ENCODE measurements around the gene USP17L17. TPM values are rescaled to one million over a fixed set of nuclear protein-coding genes. Genes with fewer than 3 reads are reported as not detected.
"Not testable (repeated sequence)": the region's sequence is repeated elsewhere in the genome, so short reads cannot be mapped to it uniquely, and the experiment has no call there.

USP17L17 gene
- polyA plus RNA-seq, 1 donor (not counting 4 experiments of a cell fraction or from before 2014, with no cell fraction given), result not detected

DNA sequence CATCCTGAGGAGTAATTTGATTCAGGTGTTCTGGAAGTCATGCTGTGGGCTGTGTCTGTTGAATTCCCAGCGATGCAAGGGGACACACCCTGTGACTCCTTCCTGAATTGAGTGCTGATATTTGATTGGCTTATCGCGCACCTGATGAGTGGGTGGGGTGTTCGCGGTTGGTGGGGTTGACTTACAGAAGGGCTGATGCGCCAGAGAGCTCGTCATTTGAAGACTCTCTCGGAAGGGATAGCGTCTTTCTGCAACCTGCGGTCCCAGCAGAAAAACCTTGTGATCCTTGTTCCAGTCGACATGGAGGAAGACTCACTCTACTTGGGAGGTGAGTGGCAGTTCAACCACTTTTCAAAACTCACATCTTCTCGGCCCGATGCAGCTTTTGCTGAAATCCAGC, 9.4 kb downstream of the USP17L17 start, which contains the start of gene USP17L19:
TSS of gene USP17L19 (plus strand) at position 301 of the 400 bp plus-strand sequence. CDS start at position 301, 0 bp downstream.
- H3K27me3 ChIP-seq (ENCODE audit: control insufficient read depth, extremely low read depth, insufficient read depth, low read length); H3K4me2 ChIP-seq (ENCODE audit: control insufficient read depth, extremely low read depth, insufficient read depth, low read depth, low read length); H3K9me3 ChIP-seq (ENCODE audit: control insufficient read depth, low read depth, low read length); H4K20me1 ChIP-seq (ENCODE audit: control insufficient read depth, extremely low read depth, insufficient read depth, low read length); H2AFZ ChIP-seq (ENCODE audit: control insufficient read depth, low read length); H3K36me3 ChIP-seq (ENCODE audit: control insufficient read depth in 2 of 2, extremely low read depth in 1 of 2, insufficient read depth in 2 of 2, low read length in 2 of 2); H3K4me1 ChIP-seq (ENCODE audit: control insufficient read depth, extremely low read depth, insufficient read depth, low read length); H3K79me2 ChIP-seq (ENCODE audit: control insufficient read depth, insufficient read depth, low read length); dilution Hi-C loops (cut with MboI; ENCODE audit: extremely low pct_ligation_motif_present, low sequenced_read_pairs); H3K27ac ChIP-seq (ENCODE audit: control insufficient read depth, insufficient read depth, low read length); DNase-seq (ENCODE audit: low read depth, low spot score); H3K4me3 ChIP-seq (ENCODE audit: control insufficient read depth in 2 of 3, extremely low read depth in 1 of 3, insufficient read depth in 2 of 3, low read depth in 1 of 3, low read length in 3 of 3); FAIRE-seq; H3K9ac ChIP-seq (ENCODE audit: control insufficient read depth, extremely low read depth, insufficient read depth, low read length); H3K9me1 ChIP-seq (ENCODE audit: control insufficient read depth, extremely low read depth, insufficient read depth, low read length): not testable (repeated sequence)

DNA sequence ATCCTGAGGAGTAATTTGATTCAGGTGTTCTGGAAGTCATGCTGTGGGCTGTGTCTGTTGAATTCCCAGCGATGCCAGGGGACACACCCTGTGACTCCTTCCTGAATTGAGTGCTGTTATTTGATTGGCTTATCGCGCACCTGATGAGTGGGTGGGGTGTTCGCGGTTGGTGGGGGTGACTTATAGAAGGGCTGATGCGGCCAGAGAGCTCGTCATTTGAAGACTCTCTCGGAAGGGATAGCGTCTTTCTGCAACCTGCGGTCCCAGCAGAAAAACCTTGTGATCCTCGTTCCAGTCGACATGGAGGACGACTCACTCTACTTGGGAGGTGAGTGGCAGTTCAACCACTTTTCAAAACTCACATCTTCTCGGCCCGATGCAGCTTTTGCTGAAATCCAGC, 14.1 kb downstream of the USP17L17 start, which contains the start of gene USP17L20:
TSS of gene USP17L20 (plus strand) at position 301 of the 400 bp plus-strand sequence. CDS start at position 301, 0 bp downstream.
- H3K4me3 ChIP-seq (ENCODE audit: control insufficient read depth in 2 of 3, extremely low read depth in 1 of 3, insufficient read depth in 2 of 3, low read depth in 1 of 3, low read length in 3 of 3); H3K27ac ChIP-seq (ENCODE audit: control insufficient read depth, insufficient read depth, low read length); H3K79me2 ChIP-seq (ENCODE audit: control insufficient read depth, insufficient read depth, low read length); H4K20me1 ChIP-seq (ENCODE audit: control insufficient read depth, extremely low read depth, insufficient read depth, low read length); H3K9me3 ChIP-seq (ENCODE audit: control insufficient read depth, low read depth, low read length); H2AFZ ChIP-seq (ENCODE audit: control insufficient read depth, low read length); H3K9ac ChIP-seq (ENCODE audit: control insufficient read depth, extremely low read depth, insufficient read depth, low read length); H3K4me1 ChIP-seq (ENCODE audit: control insufficient read depth, extremely low read depth, insufficient read depth, low read length); FAIRE-seq; H3K27me3 ChIP-seq (ENCODE audit: control insufficient read depth, extremely low read depth, insufficient read depth, low read length); H3K9me1 ChIP-seq (ENCODE audit: control insufficient read depth, extremely low read depth, insufficient read depth, low read length); DNase-seq (ENCODE audit: low read depth, low spot score); dilution Hi-C loops (cut with MboI; ENCODE audit: extremely low pct_ligation_motif_present, low sequenced_read_pairs); H3K36me3 ChIP-seq (ENCODE audit: control insufficient read depth in 2 of 2, extremely low read depth in 1 of 2, insufficient read depth in 2 of 2, low read length in 2 of 2); H3K4me2 ChIP-seq (ENCODE audit: control insufficient read depth, extremely low read depth, insufficient read depth, low read depth, low read length): not testable (repeated sequence)

DNA sequence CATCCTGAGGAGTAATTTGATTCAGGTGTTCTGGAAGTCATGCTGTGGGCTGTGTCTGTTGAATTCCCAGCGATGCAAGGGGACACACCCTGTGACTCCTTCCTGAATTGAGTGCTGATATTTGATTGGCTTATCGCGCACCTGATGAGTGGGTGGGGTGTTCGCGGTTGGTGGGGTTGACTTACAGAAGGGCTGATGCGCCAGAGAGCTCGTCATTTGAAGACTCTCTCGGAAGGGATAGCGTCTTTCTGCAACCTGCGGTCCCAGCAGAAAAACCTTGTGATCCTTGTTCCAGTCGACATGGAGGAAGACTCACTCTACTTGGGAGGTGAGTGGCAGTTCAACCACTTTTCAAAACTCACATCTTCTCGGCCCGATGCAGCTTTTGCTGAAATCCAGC, 18.9 kb downstream of the USP17L17 start, which contains the start of gene USP17L21:
TSS of gene USP17L21 (plus strand) at position 301 of the 400 bp plus-strand sequence. CDS start at position 301, 0 bp downstream.
- FAIRE-seq; H3K9ac ChIP-seq (ENCODE audit: control insufficient read depth, extremely low read depth, insufficient read depth, low read length); H3K4me2 ChIP-seq (ENCODE audit: control insufficient read depth, extremely low read depth, insufficient read depth, low read depth, low read length); H3K9me1 ChIP-seq (ENCODE audit: control insufficient read depth, extremely low read depth, insufficient read depth, low read length); H3K4me3 ChIP-seq (ENCODE audit: control insufficient read depth in 2 of 3, extremely low read depth in 1 of 3, insufficient read depth in 2 of 3, low read depth in 1 of 3, low read length in 3 of 3); H3K27ac ChIP-seq (ENCODE audit: control insufficient read depth, insufficient read depth, low read length); H3K36me3 ChIP-seq (ENCODE audit: control insufficient read depth in 2 of 2, extremely low read depth in 1 of 2, insufficient read depth in 2 of 2, low read length in 2 of 2); H4K20me1 ChIP-seq (ENCODE audit: control insufficient read depth, extremely low read depth, insufficient read depth, low read length); H3K9me3 ChIP-seq (ENCODE audit: control insufficient read depth, low read depth, low read length); H2AFZ ChIP-seq (ENCODE audit: control insufficient read depth, low read length); H3K27me3 ChIP-seq (ENCODE audit: control insufficient read depth, extremely low read depth, insufficient read depth, low read length); DNase-seq (ENCODE audit: low read depth, low spot score); H3K79me2 ChIP-seq (ENCODE audit: control insufficient read depth, insufficient read depth, low read length); H3K4me1 ChIP-seq (ENCODE audit: control insufficient read depth, extremely low read depth, insufficient read depth, low read length); dilution Hi-C loops (cut with MboI; ENCODE audit: extremely low pct_ligation_motif_present, low sequenced_read_pairs): not testable (repeated sequence)

DNA sequence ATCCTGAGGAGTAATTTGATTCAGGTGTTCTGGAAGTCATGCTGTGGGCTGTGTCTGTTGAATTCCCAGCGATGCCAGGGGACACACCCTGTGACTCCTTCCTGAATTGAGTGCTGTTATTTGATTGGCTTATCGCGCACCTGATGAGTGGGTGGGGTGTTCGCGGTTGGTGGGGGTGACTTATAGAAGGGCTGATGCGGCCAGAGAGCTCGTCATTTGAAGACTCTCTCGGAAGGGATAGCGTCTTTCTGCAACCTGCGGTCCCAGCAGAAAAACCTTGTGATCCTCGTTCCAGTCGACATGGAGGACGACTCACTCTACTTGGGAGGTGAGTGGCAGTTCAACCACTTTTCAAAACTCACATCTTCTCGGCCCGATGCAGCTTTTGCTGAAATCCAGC, 23.6 kb downstream of the USP17L17 start, which contains the start of gene USP17L22:
TSS of gene USP17L22 (plus strand) at position 301 of the 400 bp plus-strand sequence. CDS start at position 301, 0 bp downstream.
- not testable (repeated sequence) for FAIRE-seq

DNA sequence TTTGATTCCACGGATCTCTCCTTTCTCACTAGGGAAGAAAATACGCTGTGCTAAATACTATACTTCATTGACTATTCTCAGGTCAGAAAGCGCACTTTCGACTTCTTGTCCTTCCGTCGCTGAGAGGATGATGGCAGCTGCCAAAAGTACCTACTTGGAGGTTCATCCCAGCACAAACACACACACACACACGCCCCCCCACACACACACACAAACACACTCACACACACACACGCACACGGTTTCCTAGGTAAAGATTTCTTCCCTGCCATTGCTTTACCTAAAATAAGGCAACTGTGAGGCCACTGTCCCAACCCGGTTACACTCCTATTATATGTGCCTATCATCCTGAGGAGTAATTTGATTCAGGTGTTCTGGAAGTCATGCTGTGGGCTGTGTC, 28.0 kb downstream of the USP17L17 start:
- H3K4me2 ChIP-seq (ENCODE audit: control insufficient read depth, extremely low read depth, insufficient read depth, low read depth, low read length); H2AFZ ChIP-seq (ENCODE audit: control insufficient read depth, low read length); H3K4me1 ChIP-seq (ENCODE audit: control insufficient read depth, extremely low read depth, insufficient read depth, low read length); DNase-seq (ENCODE audit: low read depth, low spot score); H3K9me3 ChIP-seq (ENCODE audit: control insufficient read depth, low read depth, low read length); H4K20me1 ChIP-seq (ENCODE audit: control insufficient read depth, extremely low read depth, insufficient read depth, low read length); FAIRE-seq; H3K4me3 ChIP-seq (ENCODE audit: control insufficient read depth in 2 of 3, extremely low read depth in 1 of 3, insufficient read depth in 2 of 3, low read depth in 1 of 3, low read length in 3 of 3); H3K27ac ChIP-seq (ENCODE audit: control insufficient read depth, insufficient read depth, low read length); H3K79me2 ChIP-seq (ENCODE audit: control insufficient read depth, insufficient read depth, low read length); H3K27me3 ChIP-seq (ENCODE audit: control insufficient read depth, extremely low read depth, insufficient read depth, low read length); H3K9ac ChIP-seq (ENCODE audit: control insufficient read depth, extremely low read depth, insufficient read depth, low read length); dilution Hi-C loops (cut with MboI; ENCODE audit: extremely low pct_ligation_motif_present, low sequenced_read_pairs); H3K9me1 ChIP-seq (ENCODE audit: control insufficient read depth, extremely low read depth, insufficient read depth, low read length); H3K36me3 ChIP-seq (ENCODE audit: control insufficient read depth in 2 of 2, extremely low read depth in 1 of 2, insufficient read depth in 2 of 2, low read length in 2 of 2): not testable (repeated sequence)

More for the DNA sequence above, 23.6 kb downstream of the USP17L17 start, which contains the start of gene USP17L22:
- H3K4me3 ChIP-seq (ENCODE audit: control insufficient read depth in 2 of 3, extremely low read depth in 1 of 3, insufficient read depth in 2 of 3, low read depth in 1 of 3, low read length in 3 of 3); H4K20me1 ChIP-seq (ENCODE audit: control insufficient read depth, extremely low read depth, insufficient read depth, low read length); H3K4me2 ChIP-seq (ENCODE audit: control insufficient read depth, extremely low read depth, insufficient read depth, low read depth, low read length); H3K27ac ChIP-seq (ENCODE audit: control insufficient read depth, insufficient read depth, low read length); H3K36me3 ChIP-seq (ENCODE audit: control insufficient read depth in 2 of 2, extremely low read depth in 1 of 2, insufficient read depth in 2 of 2, low read length in 2 of 2); H3K9me3 ChIP-seq (ENCODE audit: control insufficient read depth, low read depth, low read length); H3K9me1 ChIP-seq (ENCODE audit: control insufficient read depth, extremely low read depth, insufficient read depth, low read length); H3K27me3 ChIP-seq (ENCODE audit: control insufficient read depth, extremely low read depth, insufficient read depth, low read length); H3K79me2 ChIP-seq (ENCODE audit: control insufficient read depth, insufficient read depth, low read length); dilution Hi-C loops (cut with MboI; ENCODE audit: extremely low pct_ligation_motif_present, low sequenced_read_pairs); H2AFZ ChIP-seq (ENCODE audit: control insufficient read depth, low read length); DNase-seq (ENCODE audit: low read depth, low spot score); H3K9ac ChIP-seq (ENCODE audit: control insufficient read depth, extremely low read depth, insufficient read depth, low read length); H3K4me1 ChIP-seq (ENCODE audit: control insufficient read depth, extremely low read depth, insufficient read depth, low read length): not testable (repeated sequence)
